Sigmoid colon (tissue), 4 donors: Measurements from ENCODE around the gene PPP1R3F.

Source experiments
- CTCF ChIP-seq, 4 experiments: fragments of 450-650 bp in 3 of 4; fragments of 200-600 bp in 1 of 4; IDR thresholded peaks; one replicate each; pipeline ENCODE4 v1.5.1; 2016 to 2019; ENCODE audit warnings: antibody characterized with exemption in 4 of 4, mild to moderate bottlenecking in 3 of 4, moderate library complexity in 2 of 4
- EP300 ChIP-seq, 4 donors: sonication (generic); formaldehyde crosslinking; IDR thresholded peaks; one replicate each; pipeline ENCODE4 v1.6.1; 2017; ENCODE audit warnings: antibody characterized with exemption in 4 of 4
- POLR2A ChIP-seq, 2 donors: fragments of 450-650 bp; IDR thresholded peaks; one replicate each; pipeline ENCODE4 v1.6.1; 2016; ENCODE audit warnings: antibody characterized with exemption in 2 of 2, mild to moderate bottlenecking in 2 of 2, moderate library complexity in 2 of 2
- POLR2AphosphoS5 ChIP-seq, 4 donors: sonication (generic); formaldehyde crosslinking; IDR thresholded peaks; one replicate each; pipeline ENCODE4 v1.6.1; 2017; ENCODE audit warnings: antibody characterized with exemption in 4 of 4

GRCh38 chrX:49226946-49227345 is 42.6 kb upstream of the PPP1R3F start:
- TF ChIP-seq CTCF (IDR thresholded peaks at IDR 0.05): no peak
- no peak for TF ChIP-seq POLR2A (IDR thresholded peaks at IDR 0.05)
- TF ChIP-seq POLR2AphosphoS5 (IDR thresholded peaks at IDR 0.05): no peak
- TF ChIP-seq EP300 (IDR thresholded peaks at IDR 0.05): no peak
